WTC11 (cell line): ENCODE data around the gene POU2F3.

Experiments
- KAT7 ChIP-seq: sonication (generic); formaldehyde crosslinking; IDR thresholded peaks from 2 replicates; pipeline ENCODE4 v1.8.1; 2023; ENCODE audit warnings: missing genetic modification reagents, mild to moderate bottlenecking, borderline replicate concordance
- NR1H2 ChIP-seq: sonication (generic); formaldehyde crosslinking; IDR thresholded peaks from 2 replicates; pipeline ENCODE4 v1.9.0; 2021; ENCODE audit warnings: mild to moderate bottlenecking, moderate library complexity, missing genetic modification reagents
- TF ChIP-seq, protein P1 (sequence below): fragments of 200-600 bp; IDR thresholded peaks from 2 replicates; pipeline ENCODE4 v1.8.0; 2022; ENCODE audit warnings: antibody characterized with exemption
- TF ChIP-seq, protein P2 (sequence below): sonication (generic); formaldehyde crosslinking; IDR thresholded peaks from 2 replicates; pipeline ENCODE4 v1.8.1; 2022; ENCODE audit warnings: low read depth, missing genetic modification reagents, borderline replicate concordance
- TF ChIP-seq, protein P3 (sequence below): sonication (generic); formaldehyde crosslinking; IDR thresholded peaks from 2 replicates; pipeline ENCODE4 v1.8.0; 2022; ENCODE audit warnings: mild to moderate bottlenecking, missing genetic modification reagents

DNA sequence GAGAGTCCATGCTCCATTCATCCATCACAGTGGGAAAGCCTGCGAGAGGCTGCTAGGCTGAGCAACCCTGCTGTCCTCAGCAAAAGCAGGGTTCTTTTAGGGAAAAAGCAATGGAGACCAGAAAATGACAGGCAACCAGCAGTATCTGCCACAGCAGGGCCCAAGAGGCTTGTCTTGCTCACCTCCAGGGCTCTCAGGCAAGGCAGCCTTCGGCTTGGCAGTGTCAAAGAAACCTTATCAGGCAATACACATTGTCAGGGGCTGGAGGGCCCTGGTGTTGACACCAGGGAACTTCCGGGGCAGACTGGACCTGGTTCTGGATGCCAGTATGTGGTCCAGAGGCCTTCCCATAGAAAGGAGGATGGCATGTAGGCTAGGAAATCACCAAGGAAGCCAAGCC lies 74.9 kb downstream of the POU2F3 start:
- TF ChIP-seq, protein P1, sequence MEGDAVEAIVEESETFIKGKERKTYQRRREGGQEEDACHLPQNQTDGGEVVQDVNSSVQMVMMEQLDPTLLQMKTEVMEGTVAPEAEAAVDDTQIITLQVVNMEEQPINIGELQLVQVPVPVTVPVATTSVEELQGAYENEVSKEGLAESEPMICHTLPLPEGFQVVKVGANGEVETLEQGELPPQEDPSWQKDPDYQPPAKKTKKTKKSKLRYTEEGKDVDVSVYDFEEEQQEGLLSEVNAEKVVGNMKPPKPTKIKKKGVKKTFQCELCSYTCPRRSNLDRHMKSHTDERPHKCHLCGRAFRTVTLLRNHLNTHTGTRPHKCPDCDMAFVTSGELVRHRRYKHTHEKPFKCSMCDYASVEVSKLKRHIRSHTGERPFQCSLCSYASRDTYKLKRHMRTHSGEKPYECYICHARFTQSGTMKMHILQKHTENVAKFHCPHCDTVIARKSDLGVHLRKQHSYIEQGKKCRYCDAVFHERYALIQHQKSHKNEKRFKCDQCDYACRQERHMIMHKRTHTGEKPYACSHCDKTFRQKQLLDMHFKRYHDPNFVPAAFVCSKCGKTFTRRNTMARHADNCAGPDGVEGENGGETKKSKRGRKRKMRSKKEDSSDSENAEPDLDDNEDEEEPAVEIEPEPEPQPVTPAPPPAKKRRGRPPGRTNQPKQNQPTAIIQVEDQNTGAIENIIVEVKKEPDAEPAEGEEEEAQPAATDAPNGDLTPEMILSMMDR: no peak
- TF ChIP-seq NR1H2 (CRISPR knock-in tag) (no peak), KAT7 (CRISPR knock-in tag) (no peak)
- TF ChIP-seq, protein P2, sequence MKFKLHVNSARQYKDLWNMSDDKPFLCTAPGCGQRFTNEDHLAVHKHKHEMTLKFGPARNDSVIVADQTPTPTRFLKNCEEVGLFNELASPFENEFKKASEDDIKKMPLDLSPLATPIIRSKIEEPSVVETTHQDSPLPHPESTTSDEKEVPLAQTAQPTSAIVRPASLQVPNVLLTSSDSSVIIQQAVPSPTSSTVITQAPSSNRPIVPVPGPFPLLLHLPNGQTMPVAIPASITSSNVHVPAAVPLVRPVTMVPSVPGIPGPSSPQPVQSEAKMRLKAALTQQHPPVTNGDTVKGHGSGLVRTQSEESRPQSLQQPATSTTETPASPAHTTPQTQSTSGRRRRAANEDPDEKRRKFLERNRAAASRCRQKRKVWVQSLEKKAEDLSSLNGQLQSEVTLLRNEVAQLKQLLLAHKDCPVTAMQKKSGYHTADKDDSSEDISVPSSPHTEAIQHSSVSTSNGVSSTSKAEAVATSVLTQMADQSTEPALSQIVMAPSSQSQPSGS (CRISPR knock-in tag): no peak
- TF ChIP-seq, protein P3, sequence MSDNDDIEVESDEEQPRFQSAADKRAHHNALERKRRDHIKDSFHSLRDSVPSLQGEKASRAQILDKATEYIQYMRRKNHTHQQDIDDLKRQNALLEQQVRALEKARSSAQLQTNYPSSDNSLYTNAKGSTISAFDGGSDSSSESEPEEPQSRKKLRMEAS: no peak
